Neural progenitor cell (in vitro differentiated cells): ENCODE results near the gene PDGFRB.

Experiments used
- EZH2phosphoT487 ChIP-seq: fragments of 200-600 bp; sonication (generic); IDR thresholded peaks from 2 replicates; pipeline ENCODE4 v1.6.1; 2017; ENCODE audit warnings: antibody characterized with exemption
- TF ChIP-seq, protein P1 (sequence below): fragments of 200-600 bp; sonication (generic); IDR thresholded peaks from 2 replicates; pipeline ENCODE4 v1.5.1; 2017; ENCODE audit warnings: antibody characterized with exemption, mild to moderate bottlenecking

DNA sequence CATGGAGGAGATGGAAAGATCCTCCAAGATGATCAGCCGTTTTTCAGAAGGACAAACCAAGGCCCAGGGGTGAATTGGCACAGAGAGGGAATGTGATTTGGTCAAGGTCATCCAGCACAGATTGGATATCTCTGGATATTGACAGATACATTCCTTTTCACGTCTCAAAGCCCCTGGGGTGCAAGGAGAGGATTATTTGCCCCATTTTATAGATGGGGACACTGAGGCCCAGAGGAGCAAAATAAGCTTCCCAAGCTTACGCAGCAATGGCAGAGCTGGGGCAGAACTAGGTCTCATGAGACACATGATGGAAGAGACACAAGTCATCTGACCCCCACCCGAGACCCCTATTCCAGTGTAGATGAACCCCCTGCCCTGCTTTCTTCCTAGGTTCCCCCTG lies 895 bp upstream of the PDGFRB start:
- TF ChIP-seq EZH2phosphoT487 = no peak
- TF ChIP-seq, protein P1, sequence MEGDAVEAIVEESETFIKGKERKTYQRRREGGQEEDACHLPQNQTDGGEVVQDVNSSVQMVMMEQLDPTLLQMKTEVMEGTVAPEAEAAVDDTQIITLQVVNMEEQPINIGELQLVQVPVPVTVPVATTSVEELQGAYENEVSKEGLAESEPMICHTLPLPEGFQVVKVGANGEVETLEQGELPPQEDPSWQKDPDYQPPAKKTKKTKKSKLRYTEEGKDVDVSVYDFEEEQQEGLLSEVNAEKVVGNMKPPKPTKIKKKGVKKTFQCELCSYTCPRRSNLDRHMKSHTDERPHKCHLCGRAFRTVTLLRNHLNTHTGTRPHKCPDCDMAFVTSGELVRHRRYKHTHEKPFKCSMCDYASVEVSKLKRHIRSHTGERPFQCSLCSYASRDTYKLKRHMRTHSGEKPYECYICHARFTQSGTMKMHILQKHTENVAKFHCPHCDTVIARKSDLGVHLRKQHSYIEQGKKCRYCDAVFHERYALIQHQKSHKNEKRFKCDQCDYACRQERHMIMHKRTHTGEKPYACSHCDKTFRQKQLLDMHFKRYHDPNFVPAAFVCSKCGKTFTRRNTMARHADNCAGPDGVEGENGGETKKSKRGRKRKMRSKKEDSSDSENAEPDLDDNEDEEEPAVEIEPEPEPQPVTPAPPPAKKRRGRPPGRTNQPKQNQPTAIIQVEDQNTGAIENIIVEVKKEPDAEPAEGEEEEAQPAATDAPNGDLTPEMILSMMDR = no peak
